ENCODE results near the gene RFESD.

Gene RFESD

DNA sequence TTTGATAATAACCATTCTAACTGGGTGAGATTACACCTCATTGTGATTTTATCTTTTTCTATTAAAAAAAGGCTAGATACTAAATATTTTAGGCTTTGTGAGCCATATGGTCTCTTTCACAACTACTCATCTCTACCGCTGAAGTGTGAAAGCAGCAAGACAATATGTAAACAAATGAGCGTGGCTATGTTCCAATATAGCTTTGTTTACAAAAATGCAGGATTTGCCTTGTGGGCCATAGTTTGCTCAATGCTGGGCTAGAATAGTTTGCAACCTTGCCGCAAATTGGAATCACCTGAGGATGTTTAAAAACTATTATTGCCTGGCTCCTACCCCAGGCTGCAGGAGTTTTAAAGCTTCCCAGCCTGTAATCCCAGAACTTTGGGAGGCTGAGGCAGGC, 36.9 kb upstream of the RFESD start:
- Histone ChIP-seq H3K27me3 (no peaks in the 10 kb centered on the region), H3K9me3 (peaks cover 0 to 7% (median 0%) of the 10 kb centered on the region in 3 donors), H3K27ac (no peak overlapping the region), H3K4me3 (no peak overlapping the region), H3K36me3 (no peaks in the 10 kb centered on the region), H3K4me1 (no peaks in the 10 kb centered on the region)
- TF ChIP-seq, protein P1, sequence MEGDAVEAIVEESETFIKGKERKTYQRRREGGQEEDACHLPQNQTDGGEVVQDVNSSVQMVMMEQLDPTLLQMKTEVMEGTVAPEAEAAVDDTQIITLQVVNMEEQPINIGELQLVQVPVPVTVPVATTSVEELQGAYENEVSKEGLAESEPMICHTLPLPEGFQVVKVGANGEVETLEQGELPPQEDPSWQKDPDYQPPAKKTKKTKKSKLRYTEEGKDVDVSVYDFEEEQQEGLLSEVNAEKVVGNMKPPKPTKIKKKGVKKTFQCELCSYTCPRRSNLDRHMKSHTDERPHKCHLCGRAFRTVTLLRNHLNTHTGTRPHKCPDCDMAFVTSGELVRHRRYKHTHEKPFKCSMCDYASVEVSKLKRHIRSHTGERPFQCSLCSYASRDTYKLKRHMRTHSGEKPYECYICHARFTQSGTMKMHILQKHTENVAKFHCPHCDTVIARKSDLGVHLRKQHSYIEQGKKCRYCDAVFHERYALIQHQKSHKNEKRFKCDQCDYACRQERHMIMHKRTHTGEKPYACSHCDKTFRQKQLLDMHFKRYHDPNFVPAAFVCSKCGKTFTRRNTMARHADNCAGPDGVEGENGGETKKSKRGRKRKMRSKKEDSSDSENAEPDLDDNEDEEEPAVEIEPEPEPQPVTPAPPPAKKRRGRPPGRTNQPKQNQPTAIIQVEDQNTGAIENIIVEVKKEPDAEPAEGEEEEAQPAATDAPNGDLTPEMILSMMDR (IDR thresholded peaks at IDR 0.05), result no peak
- intact Hi-C loops (cut with DNase I; ENCODE audit: low total_unique reads), result no loop called here
- DNase-seq, result no peak

DNA sequence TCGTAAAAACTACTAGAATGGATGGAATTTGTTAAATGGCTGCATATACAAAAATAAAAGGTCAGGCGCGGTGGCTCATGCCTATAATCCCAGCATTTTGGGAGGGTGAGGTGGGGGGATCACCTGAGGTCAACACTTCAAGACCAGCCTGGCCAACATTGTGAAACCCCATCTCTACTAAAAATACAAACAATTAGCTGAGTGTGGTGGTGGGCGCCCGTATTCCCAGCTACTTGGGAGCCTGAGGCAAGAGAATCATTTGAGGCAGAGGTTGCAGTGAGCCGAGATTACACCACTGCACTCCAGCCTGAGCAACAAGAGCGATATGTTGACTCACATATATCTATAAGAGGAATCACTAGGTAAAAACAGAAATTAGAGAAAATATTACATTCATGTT, 36.0 kb upstream of the RFESD start:
- intact Hi-C loops (cut with DNase I; ENCODE audit: low total_unique reads), result no loop called here
- no peak for DNase-seq
- peaks cover 0 to 7% (median 0%) of the 10 kb centered on the region in 3 donors for H3K9me3 ChIP-seq
- H3K27me3 ChIP-seq, result no peaks in the 10 kb centered on the region
- no peaks in the 10 kb centered on the region for H3K36me3 ChIP-seq
- no peak overlapping the region for H3K27ac ChIP-seq
- TF ChIP-seq, protein P1 (IDR thresholded peaks at IDR 0.05), result no peak
- no peaks in the 10 kb centered on the region for H3K4me1 ChIP-seq
- no peak overlapping the region for H3K4me3 ChIP-seq

DNA sequence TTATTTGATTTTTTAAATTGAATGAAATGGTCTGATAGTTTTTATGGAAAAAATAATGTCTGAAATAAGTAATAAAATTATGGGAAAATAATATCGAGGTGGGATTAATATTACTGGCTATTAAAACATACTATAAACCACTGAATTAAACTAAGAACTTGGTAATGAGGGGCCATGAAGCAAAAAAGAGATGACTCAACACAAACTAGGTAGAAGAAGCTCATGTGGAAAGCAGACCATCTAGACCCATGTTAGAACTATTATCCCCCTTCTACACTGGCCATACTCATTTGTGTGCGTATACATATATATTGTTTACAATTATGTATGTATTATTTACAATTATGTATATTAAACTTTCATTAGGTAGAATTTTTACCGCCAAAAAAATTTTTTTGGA, 35.2 kb upstream of the RFESD start:
- Histone ChIP-seq H3K27ac (no peak overlapping the region), H3K9me3 (peaks cover 0 to 7% (median 0%) of the 10 kb centered on the region in 3 donors), H3K4me3 (no peak overlapping the region), H3K36me3 (no peaks in the 10 kb centered on the region), H3K27me3 (no peaks in the 10 kb centered on the region), H3K4me1 (no peaks in the 10 kb centered on the region)
- intact Hi-C loops (cut with DNase I; ENCODE audit: low total_unique reads), result no loop called here
- TF ChIP-seq, protein P1 (IDR thresholded peaks at IDR 0.05), result no peak
- no peak for DNase-seq

DNA sequence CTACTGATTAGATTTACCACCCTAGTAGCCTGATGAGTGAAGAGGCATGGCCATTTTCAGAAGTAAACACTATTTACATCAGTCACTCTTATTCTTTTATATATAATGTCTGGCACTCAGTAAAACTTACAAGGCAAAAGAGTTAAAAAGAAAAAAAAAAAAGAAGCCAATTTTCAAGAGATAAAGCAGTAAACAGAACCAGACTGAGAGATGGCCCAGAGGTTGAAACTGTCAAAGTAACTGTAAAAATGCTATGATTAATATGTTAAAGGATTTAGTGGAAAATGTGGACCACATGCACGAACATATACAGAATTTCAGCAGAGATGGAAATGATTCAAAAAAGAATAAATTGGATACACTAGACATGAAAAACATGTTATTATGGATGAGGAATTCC, 33.1 kb upstream of the RFESD start:
- H3K36me3 ChIP-seq, result no peaks in the 10 kb centered on the region
- no peaks in the 10 kb centered on the region for H3K27me3 ChIP-seq
- TF ChIP-seq, protein P1 (IDR thresholded peaks at IDR 0.05), result no peak
- intact Hi-C loops (cut with DNase I; ENCODE audit: low total_unique reads), result no loop called here
- no peak overlapping the region for H3K27ac ChIP-seq
- H3K9me3 ChIP-seq, result peaks cover 0 to 7% (median 0%) of the 10 kb centered on the region in 3 donors
- H3K4me3 ChIP-seq, result no peak overlapping the region
- DNase-seq, result no peak
- no peaks in the 10 kb centered on the region for H3K4me1 ChIP-seq

DNA sequence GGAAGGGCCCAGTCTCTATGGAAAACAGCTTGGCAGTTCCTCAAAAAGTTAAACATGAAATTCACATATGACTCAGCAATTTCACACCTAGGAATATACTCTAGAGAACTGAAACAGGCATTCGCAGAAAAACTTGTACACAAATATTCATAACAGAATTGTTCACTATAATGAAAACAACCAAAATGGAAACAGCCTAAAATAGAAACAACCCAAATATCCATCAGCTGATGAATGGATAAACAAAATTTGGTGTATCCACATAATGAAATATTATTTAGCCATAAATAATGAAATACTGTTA, 31.5 kb upstream of the RFESD start:
- Histone ChIP-seq H3K9me3 (peaks cover 0 to 7% (median 0%) of the 10 kb centered on the region in 3 donors), H3K4me1 (peaks cover 0 to 10% (median 7%) of the 10 kb centered on the region in 4 donors), H3K4me3 (no peak overlapping the region), H3K27ac (no peak overlapping the region), H3K36me3 (no peaks in the 10 kb centered on the region), H3K27me3 (no peaks in the 10 kb centered on the region)
- intact Hi-C loops (cut with DNase I; ENCODE audit: low total_unique reads), result no loop called here
- no peak for DNase-seq
- TF ChIP-seq, protein P1 (IDR thresholded peaks at IDR 0.05), result no peak

DNA sequence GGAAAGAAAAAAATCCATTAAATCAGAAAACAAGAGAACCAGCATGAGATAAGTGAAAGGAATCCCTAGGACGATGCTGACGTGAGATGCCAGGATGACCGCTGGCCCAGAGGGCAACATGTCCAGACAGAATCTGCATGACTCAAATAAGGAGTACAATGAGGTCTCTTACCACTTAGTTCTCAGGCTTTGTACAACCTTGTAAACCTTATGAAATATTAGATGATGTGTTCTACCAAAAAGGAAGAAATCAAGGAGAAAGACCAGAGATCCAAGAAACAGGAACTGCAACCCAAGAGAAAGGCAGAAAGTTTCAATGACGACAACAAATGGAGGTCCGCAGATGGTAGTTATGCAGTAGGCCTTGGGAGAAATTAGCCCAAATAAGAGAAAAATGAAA, 29.5 kb upstream of the RFESD start:
- no peak overlapping the region for H3K4me3 ChIP-seq
- no peak for DNase-seq
- H3K36me3 ChIP-seq, result no peaks in the 10 kb centered on the region
- H3K4me1 ChIP-seq, result peaks cover 0 to 19% (median 14%) of the 10 kb centered on the region in 4 donors
- H3K27me3 ChIP-seq, result no peaks in the 10 kb centered on the region
- intact Hi-C loops (cut with DNase I; ENCODE audit: low total_unique reads), result no loop called here
- no peak overlapping the region for H3K27ac ChIP-seq
- H3K9me3 ChIP-seq, result peaks cover 0 to 7% (median 0%) of the 10 kb centered on the region in 3 donors
- TF ChIP-seq, protein P1 (IDR thresholded peaks at IDR 0.05), result no peak

All from tibial artery (tissue), 4 donors.